ENCODE data around the gene SMPX.

- TF ChIP-seq EZH2 (IDR thresholded peaks at IDR 0.05; ENCODE audit: insufficient read depth, low read length): no peak
- TF ChIP-seq, protein P1, sequence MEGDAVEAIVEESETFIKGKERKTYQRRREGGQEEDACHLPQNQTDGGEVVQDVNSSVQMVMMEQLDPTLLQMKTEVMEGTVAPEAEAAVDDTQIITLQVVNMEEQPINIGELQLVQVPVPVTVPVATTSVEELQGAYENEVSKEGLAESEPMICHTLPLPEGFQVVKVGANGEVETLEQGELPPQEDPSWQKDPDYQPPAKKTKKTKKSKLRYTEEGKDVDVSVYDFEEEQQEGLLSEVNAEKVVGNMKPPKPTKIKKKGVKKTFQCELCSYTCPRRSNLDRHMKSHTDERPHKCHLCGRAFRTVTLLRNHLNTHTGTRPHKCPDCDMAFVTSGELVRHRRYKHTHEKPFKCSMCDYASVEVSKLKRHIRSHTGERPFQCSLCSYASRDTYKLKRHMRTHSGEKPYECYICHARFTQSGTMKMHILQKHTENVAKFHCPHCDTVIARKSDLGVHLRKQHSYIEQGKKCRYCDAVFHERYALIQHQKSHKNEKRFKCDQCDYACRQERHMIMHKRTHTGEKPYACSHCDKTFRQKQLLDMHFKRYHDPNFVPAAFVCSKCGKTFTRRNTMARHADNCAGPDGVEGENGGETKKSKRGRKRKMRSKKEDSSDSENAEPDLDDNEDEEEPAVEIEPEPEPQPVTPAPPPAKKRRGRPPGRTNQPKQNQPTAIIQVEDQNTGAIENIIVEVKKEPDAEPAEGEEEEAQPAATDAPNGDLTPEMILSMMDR (IDR thresholded peaks at IDR 0.05; ENCODE audit: insufficient read depth, low read depth, low read length): no peak
Measured at GRCh38 chrX:21748235-21748634, 9.7 kb downstream of the SMPX start.
